ENCODE results near the gene OR51M1.

OR51M1 gene

DNA sequence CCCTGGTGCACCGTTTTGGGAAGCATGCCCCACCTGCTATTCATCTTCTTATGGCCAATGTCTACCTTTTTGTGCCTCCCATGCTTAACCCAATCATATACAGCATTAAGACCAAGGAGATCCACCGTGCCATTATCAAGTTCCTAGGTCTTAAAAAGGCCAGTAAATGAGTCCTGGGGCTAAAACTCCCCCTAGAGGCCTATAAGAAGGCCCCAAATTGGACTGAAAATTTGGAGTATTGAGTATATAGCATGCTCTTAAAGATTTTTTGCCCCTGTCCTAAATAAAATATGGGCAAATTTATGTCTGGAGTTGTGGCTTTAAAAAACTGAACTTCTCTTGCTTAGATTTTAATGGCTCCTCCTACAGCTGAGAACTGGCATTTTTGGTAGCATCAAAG, 6.6 kb downstream of the OR51M1 start:
- no peaks in the 10 kb centered on the region for H3K9me3 ChIP-seq (ENCODE audit: control insufficient read depth, insufficient read depth, low read depth, low read length)
- no peak overlapping the region for H3K4me3 ChIP-seq (ENCODE audit: low read depth, low read length)
- no peaks in the 10 kb centered on the region for H3K4me1 ChIP-seq (ENCODE audit: control insufficient read depth, insufficient read depth, low read length)
- ChIA-PET POLR2A (no interaction called here), CTCF (no interaction called here)
- TF ChIP-seq ZNF48 (tag by site-specific recombination; IDR thresholded peaks at IDR 0.05), result no peak
- no peak for TF ChIP-seq GLIS2 (tag by site-specific recombination; IDR thresholded peaks at IDR 0.05)
- TF ChIP-seq ZNF629 (tag by site-specific recombination; IDR thresholded peaks at IDR 0.05), result no peak
- no peak for TF ChIP-seq ZNF670 (tag by site-specific recombination; IDR thresholded peaks at IDR 0.05; ENCODE audit: low read depth)
- TF ChIP-seq ZNF555 (tag by site-specific recombination; conservative IDR thresholded peaks at IDR 0.05), result no peak
- TF ChIP-seq, protein P1, sequence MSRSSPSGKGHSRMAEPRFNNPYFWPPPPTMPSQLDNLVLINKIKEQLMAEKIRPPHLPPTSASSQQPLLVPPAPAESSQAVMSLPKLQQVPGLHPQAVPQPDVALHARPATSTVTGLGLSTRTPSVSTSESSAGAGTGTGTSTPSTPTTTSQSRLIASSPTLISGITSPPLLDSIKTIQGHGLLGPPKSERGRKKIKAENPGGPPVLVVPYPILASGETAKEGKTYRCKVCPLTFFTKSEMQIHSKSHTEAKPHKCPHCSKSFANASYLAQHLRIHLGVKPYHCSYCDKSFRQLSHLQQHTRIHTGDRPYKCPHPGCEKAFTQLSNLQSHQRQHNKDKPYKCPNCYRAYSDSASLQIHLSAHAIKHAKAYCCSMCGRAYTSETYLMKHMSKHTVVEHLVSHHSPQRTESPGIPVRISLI (tag by site-specific recombination; IDR thresholded peaks at IDR 0.05), result no peak
- TF ChIP-seq YY2 (tag by site-specific recombination; IDR thresholded peaks at IDR 0.05), result no peak
- H3K27ac ChIP-seq (ENCODE audit: extremely low read depth, low read depth, low read length), result no peak overlapping the region
- H3K36me3 ChIP-seq (ENCODE audit: control insufficient read depth in 2 of 2, insufficient read depth in 1 of 2, low read length in 2 of 2), result no peaks in the 10 kb centered on the region

DNA sequence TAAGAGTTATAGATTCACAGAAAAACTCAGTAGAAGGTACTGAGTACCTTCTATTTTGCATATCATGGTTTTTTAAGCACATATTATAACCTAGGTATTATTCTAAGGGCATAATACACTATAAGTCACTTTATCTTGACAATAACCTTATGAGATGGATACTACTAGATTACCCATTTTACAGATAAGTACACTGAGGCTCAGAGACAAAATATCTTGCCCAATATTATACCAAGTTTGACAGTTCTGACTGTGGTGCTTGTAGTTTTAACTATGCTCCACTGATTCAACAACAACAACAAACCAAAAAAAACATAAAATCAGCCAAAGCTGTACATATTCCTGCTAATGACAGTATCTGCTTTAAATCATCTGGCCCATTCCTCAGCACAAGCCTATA, 10.5 kb downstream of the OR51M1 start:
- CTCF ChIA-PET, result no interaction called here
- Histone ChIP-seq H3K9me3 (ENCODE audit: control insufficient read depth, insufficient read depth, low read depth, low read length) (no peaks in the 10 kb centered on the region), H3K36me3 (ENCODE audit: control insufficient read depth in 2 of 2, insufficient read depth in 1 of 2, low read length in 2 of 2) (no peaks in the 10 kb centered on the region), H3K27ac (ENCODE audit: extremely low read depth, low read depth, low read length) (no peak overlapping the region), H3K4me3 (ENCODE audit: low read depth, low read length) (no peak overlapping the region), H3K4me1 (ENCODE audit: control insufficient read depth, insufficient read depth, low read length) (no peaks in the 10 kb centered on the region)
- POLR2A ChIA-PET, result no interaction called here
- TF ChIP-seq ZNF426 (tag by site-specific recombination; IDR thresholded peaks at IDR 0.05) (no peak), ZNF133 (tag by site-specific recombination; IDR thresholded peaks at IDR 0.05) (no peak), ZNF623 (tag by site-specific recombination; IDR thresholded peaks at IDR 0.05) (no peak), ZNF843 (tag by site-specific recombination; IDR thresholded peaks at IDR 0.05) (no peak), ZNF660 (tag by site-specific recombination; IDR thresholded peaks at IDR 0.05) (no peak), ZNF610 (tag by site-specific recombination; IDR thresholded peaks at IDR 0.05; ENCODE audit: borderline replicate concordance) (no peak), WT1 (tag by site-specific recombination; IDR thresholded peaks at IDR 0.05) (no peak), ZFHX2 (tag by site-specific recombination; conservative IDR thresholded peaks at IDR 0.05) (no peak), GLI4 (tag by site-specific recombination; IDR thresholded peaks at IDR 0.05) (no peak), ZXDB (tag by site-specific recombination; IDR thresholded peaks at IDR 0.05) (no peak), ZNF791 (tag by site-specific recombination; IDR thresholded peaks at IDR 0.05) (no peak), MZF1 (tag by site-specific recombination; IDR thresholded peaks at IDR 0.05; ENCODE audit: borderline replicate concordance) (no peak), ZNF621 (tag by site-specific recombination; IDR thresholded peaks at IDR 0.05) (no peak), ZNF558 (tag by site-specific recombination; IDR thresholded peaks at IDR 0.05) (no peak), ZFP69B (tag by site-specific recombination; IDR thresholded peaks at IDR 0.05) (no peak)
- TF ChIP-seq, protein P2, sequence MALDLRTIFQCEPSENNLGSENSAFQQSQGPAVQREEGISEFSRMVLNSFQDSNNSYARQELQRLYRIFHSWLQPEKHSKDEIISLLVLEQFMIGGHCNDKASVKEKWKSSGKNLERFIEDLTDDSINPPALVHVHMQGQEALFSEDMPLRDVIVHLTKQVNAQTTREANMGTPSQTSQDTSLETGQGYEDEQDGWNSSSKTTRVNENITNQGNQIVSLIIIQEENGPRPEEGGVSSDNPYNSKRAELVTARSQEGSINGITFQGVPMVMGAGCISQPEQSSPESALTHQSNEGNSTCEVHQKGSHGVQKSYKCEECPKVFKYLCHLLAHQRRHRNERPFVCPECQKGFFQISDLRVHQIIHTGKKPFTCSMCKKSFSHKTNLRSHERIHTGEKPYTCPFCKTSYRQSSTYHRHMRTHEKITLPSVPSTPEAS (tag by site-specific recombination; IDR thresholded peaks at IDR 0.05), result no peak
- TF ChIP-seq, protein P3, sequence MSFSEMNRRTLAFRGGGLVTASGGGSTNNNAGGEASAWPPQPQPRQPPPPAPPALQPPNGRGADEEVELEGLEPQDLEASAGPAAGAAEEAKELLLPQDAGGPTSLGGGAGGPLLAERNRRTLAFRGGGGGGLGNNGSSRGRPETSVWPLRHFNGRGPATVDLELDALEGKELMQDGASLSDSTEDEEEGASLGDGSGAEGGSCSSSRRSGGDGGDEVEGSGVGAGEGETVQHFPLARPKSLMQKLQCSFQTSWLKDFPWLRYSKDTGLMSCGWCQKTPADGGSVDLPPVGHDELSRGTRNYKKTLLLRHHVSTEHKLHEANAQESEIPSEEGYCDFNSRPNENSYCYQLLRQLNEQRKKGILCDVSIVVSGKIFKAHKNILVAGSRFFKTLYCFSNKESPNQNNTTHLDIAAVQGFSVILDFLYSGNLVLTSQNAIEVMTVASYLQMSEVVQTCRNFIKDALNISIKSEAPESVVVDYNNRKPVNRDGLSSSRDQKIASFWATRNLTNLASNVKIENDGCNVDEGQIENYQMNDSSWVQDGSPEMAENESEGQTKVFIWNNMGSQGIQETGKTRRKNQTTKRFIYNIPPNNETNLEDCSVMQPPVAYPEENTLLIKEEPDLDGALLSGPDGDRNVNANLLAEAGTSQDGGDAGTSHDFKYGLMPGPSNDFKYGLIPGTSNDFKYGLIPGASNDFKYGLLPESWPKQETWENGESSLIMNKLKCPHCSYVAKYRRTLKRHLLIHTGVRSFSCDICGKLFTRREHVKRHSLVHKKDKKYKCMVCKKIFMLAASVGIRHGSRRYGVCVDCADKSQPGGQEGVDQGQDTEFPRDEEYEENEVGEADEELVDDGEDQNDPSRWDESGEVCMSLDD (tag by site-specific recombination; IDR thresholded peaks at IDR 0.05), result no peak
